Coronary artery (tissue), 2 donors: ENCODE data around the gene IRF2BPL.
A peak's percentile ranks its signal among the peaks of the same experiment; 100 is the strongest.

Source experiments
- DNase-seq: peaks from one replicate; pipeline ENCODE4 v3.0.0-alpha.2; 2017; ENCODE audit warnings: low spot score
- H3K27ac ChIP-seq, 2 donors: fragments of 200-600 bp; sonication (generic); one replicate each; pipeline ENCODE4 v1.5.1; 2016 to 2019
- H3K4me3 ChIP-seq: fragments of 200-600 bp; sonication (generic); 2 replicates; pipeline ENCODE4 v1.5.1; 2016; ENCODE audit warnings: mild to moderate bottlenecking, moderate library complexity
- CTCF ChIP-seq: fragments of 200-600 bp; sonication (generic); IDR thresholded peaks from one replicate; pipeline ENCODE4 v1.5.1; 2019; ENCODE audit warnings: antibody characterized with exemption

IRF2BPL gene

GRCh38 chr14:77007183-77007974 is 21.1 kb downstream of the IRF2BPL start:
- Histone ChIP-seq H3K27ac (peak overlapping the region; percentile 66 to 88), H3K4me3 (no peak overlapping the region)
- TF ChIP-seq CTCF = no peak
- DNase-seq = no peak

- no peak for DNase-seq
- H3K4me3 ChIP-seq = no peak overlapping the region
- peak overlapping the region in 1 of 2 donors; percentile 1 for H3K27ac ChIP-seq
- no peak for TF ChIP-seq CTCF
These were observed 22.4 kb downstream of the IRF2BPL start for GRCh38 chr14:77006132-77006531.

GRCh38 chr14:77005559-77005958 is 22.9 kb downstream of the IRF2BPL start:
- DNase-seq = no peak
- peak overlapping the region in 1 of 2 donors; percentile 1 for H3K27ac ChIP-seq
- TF ChIP-seq CTCF = no peak
- no peak overlapping the region for H3K4me3 ChIP-seq

GRCh38 chr14:77004711-77005460 is 23.6 kb downstream of the IRF2BPL start:
- DNase-seq = no peak
- no peak for TF ChIP-seq CTCF
- H3K4me3 ChIP-seq = no peak overlapping the region
- H3K27ac ChIP-seq = no peak overlapping the region

GRCh38 chr14:77003960-77004710 is 24.4 kb downstream of the IRF2BPL start:
- DNase-seq = no peak
- Histone ChIP-seq H3K4me3 (no peak overlapping the region), H3K27ac (no peak overlapping the region)
- no peak for TF ChIP-seq CTCF

GRCh38 chr14:77002889-77003288 is 25.6 kb downstream of the IRF2BPL start:
- no peak overlapping the region for H3K27ac ChIP-seq
- no peak for DNase-seq
- TF ChIP-seq CTCF = no peak

More at GRCh38 chr14:77002889-77003288, 25.6 kb downstream of the IRF2BPL start:
- H3K4me3 ChIP-seq = no peak overlapping the region
